Activated CD8-positive, alpha-beta memory T cell treated with anti-CD3 and anti-CD28 coated beads for 4 hours (primary cell): ENCODE data around the gene RPL19.

Source experiments
- DNase-seq, 2 donors: peaks; one replicate each; pipeline ENCODE4 v3.0.0-alpha.2; 2020; ENCODE audit warnings: low read depth in 2 of 2

RPL19 gene

DNA sequence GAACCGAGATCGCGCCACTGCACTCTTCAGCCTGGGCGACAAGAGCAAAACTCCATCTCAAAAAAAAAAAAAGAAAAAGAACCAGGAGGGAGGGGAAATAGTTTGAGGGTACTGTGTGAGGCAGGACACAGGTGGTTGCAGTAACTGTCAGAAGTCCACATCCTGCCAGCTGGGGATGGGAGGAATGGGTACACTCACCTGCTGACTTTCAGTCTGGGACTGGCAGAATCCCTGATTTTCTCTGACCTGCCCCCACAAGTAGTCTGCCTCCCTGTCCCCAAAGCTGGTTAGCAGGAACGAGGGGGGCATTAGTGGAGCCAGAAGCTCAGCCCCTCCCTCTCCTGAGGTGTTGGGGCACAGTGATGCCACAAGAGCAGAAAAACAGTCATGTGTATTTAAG lies 27.0 kb upstream of the RPL19 start:
- no peak for DNase-seq

DNA sequence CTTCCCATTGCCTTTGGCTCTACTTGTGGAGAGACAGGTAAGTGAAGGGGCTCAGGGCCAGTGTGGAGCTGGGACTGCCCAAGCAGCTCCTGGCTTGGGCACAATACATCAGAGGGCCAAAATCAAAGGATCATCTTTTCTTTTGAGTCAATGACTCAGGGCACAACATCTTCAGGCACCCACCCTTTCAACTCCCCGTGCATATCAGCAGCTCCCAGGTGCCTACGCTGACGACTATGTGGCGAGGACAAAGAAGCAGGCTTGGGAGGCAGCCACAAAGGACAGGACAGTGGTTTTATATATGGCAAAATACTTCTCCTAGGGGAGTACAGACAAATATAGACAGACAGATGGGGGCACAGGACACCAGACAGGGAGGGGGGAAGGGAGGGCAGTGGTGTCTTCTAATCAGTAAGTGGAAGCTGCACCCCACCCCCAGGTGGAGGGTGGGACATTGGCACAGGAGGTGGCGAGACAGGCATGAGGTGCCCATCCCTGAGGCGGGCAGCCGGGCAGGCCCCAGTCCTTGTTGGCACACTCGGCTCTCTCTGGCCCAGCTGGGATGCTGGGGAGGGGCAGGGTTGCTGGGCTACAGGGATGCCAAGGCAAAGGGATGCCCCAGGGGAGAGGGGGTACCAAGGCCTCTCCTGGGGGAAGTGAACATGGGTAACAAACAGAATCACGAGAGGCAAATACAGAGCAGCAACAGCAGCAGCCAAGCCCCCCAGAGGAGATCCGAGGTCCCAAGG lies 26.4 kb upstream of the RPL19 start:
- no peak for DNase-seq

GRCh38 chr17:39174920-39175694 lies 25.0 kb upstream of the RPL19 start:
- DNase-seq = peak; percentile 45 to 53

- DNase-seq = no peak
Observed at GRCh38 chr17:39175695-39176093, 24.4 kb upstream of the RPL19 start.

DNA sequence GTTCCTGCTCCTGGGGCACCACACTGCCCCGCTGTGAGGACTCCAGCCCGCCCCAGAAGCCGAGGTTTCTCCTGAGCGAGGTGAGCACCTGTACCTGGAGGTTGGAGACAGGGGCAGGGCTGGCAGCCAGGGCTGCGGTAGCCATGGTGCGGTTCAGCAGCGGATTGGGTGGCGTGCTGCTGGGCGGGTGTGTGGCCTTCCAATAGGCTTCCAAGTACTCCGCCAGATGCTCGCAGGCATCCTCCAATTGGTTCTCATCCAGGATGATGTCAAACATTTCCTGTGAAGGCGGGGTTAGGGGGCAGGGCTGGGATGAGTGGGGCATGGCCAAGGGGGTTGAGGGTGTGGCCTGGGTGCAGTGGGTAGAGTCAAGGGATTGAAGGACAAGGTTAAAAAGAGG lies 22.8 kb upstream of the RPL19 start:
- no peak for DNase-seq

DNA sequence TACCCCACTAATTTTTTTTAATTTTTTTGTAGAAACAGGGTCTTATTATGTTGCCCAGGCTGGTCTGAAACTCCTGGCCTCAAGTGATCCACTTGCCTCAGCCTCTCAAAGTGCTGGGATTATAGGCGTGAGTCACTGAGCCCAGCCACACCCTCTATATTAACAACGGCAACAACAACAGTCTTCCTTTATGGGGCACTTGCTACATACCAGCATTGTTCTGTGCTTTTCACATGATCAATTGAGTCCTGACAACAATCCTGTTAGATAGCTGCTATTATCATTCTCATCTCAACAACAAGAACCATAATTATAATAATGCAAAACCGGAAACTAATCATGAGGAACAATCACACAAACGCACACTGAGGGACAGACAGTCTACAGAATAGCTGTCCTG lies 21.5 kb upstream of the RPL19 start:
- no peak for DNase-seq

DNA sequence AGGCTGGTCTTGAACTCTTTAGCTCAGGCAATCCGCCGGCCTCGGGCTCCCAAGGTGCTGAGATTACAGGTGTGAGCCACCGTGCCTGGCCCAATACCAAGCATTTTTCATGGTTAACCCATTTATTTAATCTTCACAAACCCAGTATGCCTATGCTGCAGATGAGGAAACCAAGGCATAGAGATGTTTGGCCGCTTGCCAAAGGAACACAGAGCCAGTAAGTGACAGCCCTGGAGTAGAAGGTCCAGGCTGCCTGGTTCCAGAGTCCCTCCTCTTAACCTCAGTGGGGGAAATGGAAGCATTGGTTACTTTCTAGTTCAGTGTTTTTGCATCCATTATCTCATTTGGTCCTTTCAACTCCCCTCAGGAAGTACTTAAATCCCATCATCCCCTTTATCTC lies 18.8 kb upstream of the RPL19 start:
- no peak for DNase-seq

GRCh38 chr17:39183045-39183444 lies 17.0 kb upstream of the RPL19 start:
- DNase-seq = no peak

DNA sequence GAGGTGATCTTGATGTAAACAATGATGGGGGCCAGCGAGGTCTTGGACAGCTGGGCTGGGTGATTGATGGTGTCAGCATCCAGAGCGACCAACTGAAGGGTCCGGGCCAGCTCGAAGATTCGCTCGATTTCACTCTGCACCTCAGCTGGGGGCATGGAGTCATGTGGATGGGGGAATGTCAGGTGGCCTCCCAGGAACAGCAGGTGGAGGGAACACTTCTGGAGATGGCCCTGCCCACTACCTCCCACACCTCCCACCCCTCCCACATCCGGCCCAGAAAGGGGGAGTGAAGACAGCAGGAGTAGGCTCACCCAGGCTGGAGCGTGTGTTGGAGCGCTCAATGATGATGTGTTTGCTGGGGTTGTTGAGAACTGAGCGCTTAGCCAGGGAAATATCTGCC lies 16.4 kb upstream of the RPL19 start:
- DNase-seq = no peak

DNA sequence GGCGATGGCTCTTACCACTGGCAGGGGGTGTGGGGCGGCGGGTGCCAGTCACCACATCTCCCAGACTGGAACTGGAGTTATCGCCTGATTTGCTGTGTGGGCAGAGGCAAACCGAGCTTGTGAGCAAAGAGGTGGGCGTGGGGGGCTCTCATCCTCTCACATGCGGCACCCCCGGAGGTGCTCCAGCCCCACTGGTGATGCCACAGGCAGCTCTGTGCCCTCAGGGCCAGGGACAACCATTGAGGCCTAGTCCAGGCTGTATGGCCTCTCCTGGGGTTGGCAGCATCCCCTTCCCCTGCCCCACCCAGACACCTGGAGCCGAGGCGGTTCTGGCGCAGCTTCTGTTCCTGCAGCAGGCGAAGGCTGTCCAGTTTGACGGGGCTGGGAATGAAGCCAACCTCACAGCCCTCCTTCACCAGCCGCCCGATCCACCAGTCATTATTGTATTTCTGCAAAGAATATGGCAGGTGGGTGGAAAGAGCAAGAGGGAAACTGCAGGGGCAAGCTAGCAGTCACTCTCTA lies 13.5 kb upstream of the RPL19 start:
- no peak for DNase-seq

DNA sequence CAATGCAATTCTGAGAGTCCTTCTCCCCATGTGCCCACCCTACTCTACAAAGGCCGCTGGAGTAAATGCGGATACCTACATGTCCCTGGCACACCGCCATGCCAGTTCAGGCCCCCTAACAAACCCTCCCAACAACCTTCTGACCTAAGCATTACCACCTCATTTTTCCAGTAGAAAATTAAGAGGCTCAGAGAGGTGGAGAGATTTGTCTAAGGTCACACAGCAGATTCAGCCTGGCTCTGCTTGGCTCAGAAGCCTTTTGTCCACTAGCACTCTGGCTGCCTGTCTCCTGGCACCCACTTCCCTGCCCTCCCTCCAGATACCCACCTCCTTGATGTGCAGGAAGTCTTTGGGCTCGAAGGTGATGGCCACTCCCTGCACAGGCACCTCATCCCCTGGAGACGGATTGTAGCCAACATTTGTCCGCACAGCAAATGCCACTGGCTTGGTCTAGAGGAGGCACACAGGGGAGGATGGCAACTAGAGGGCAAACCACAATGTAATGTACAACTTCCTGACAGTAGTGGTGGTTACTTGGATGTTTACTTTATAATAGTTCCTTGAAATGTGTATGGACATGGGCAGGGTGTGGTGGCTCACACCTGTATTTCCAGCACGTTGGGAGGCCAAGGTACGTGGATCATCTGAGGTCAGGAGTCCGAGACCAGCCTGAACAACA lies 12.8 kb upstream of the RPL19 start:
- DNase-seq = no peak

GRCh38 chr17:39191750-39192510 lies 8.2 kb upstream of the RPL19 start:
- no peak for DNase-seq

DNA sequence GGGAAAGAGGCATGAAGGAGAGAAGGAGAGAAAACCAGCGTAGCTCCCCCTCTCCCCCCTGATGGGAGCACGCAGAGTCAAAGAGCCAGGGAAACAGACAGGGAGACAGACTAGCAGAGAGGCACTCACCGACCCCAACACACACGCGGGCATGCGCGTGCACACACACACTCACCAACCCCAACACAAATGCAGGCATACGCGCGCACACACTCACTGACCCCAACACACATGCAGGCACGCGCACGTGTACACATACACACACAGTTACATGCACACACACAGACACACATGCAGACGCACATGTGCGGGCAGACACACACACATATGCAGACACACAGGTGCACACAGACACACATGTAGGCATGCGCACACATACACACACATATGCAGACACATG lies 7.2 kb upstream of the RPL19 start:
- no peak for DNase-seq

DNA sequence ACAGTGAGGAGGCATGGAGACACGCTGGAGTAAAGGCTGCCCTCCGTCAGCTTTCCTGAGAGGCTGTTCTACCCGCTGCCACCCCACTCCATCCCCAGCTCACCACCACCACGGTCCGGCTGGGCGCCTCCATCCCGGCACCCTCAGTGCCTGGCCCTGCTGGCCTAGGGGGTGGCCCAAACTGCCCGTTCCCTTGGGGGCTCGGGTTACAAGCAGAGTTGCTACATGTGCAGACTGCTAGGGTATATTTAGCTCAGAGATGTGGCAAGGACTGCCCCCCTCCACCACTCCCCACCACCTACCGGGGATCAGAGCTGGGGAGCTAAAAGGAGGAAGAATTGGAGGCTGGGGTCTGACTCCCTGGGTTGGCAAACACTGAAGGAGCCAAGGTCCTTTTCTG lies 6.7 kb upstream of the RPL19 start:
- no peak for DNase-seq

- DNase-seq = no peak
Observed at GRCh38 chr17:39194089-39194984, 5.7 kb upstream of the RPL19 start.

DNA sequence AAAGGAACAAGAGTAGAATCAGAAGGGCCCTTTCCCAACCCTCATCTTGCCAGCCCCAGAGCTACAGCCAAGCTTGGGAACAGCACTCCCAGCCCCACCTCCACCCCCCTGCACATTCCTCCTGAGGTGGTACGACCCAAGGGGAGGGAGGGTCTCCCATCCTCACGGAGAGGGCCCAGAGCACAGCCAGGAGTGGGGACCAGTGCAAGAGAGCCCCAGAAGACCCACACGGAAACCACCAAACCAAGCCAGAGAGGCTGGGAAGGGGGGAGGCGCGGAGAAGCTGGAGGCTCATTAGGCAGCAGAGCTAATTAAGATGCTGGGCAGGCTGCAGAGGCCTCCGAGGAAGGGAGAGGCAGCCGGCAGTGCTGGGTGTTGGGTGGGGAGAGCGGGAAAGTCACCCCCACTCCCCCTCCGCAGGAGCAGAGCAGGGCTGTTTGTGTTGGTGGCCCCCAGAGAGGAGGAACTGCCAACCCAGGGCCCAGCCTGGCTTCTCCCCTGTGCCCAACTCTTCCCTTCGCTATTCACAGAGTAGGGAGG lies 5.0 kb upstream of the RPL19 start:
- no peak for DNase-seq

DNA sequence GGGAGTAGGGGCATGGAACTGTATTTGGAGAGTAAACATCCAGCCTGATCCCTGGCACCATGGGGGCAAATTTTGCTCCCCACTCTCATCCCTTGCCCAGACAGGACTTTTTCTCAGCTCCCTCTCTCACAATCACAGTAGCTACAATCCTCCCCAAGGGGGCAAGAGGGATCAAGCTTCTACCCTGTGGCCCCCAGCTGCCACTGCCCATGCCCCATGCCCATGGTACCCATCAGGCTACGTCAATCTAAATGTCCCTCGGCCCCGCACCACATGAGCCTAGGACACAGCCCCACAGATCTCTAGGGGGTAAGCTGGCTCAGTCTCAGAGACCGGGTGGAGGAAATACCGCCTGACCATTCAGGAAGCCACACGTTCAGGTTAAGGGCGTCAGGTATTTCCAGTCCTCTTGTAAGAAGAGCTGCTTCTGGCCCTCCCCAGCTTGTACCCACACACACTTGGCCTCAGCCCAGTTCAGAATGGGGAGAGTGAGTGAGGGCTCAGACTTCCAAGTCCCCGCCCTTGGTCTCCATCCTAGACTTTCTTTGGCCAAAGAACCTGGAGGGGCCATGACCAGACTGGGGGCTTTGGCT lies 4.4 kb upstream of the RPL19 start:
- no peak for DNase-seq

GRCh38 chr17:39196241-39196807 lies 3.8 kb upstream of the RPL19 start:
- no peak for DNase-seq

DNA sequence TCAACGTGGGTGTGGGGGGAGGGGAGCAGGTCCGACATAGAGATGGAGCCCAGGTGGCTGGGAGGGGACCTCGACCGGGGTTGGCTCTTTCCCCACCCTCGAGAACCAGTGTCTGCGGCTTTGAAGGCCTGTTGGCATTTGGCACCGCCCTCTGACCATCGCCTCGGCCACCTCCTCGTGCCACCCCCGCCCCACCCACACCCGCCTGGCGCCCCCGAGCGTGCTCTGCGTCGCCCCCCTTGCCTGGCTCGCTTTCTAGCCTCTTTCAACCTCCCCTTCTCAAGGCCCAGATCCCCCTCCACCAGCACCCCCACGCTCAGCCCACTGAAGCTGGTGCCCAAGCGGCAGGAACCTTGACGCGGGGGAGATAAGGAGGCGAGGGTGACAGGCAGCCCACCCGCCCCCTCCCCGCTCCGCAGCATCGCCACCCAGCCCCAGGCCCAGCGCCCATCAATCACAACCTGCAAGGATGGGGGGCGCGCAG lies 3.2 kb upstream of the RPL19 start:
- DNase-seq = no peak
